Posterior cingulate gyrus (tissue), 11 donors: ENCODE data around the gene KLF11.
"Not testable (repeated sequence)": the region's sequence is repeated elsewhere in the genome, so short reads cannot be mapped to it uniquely, and the experiment has no call there.

ENCODE experiments used
- DNase-seq, 10 donors: peaks; one replicate each; pipeline versions ENCODE4 v3.0.0 to v3.0.0-alpha.2; 2020 to 2021; ENCODE audit warnings: mixed read lengths in 3 of 10
- intact Hi-C: fragments of 100-400 bp; cut with DNase I; formaldehyde crosslinking; loops from one replicate; pipeline ENCODE4 v1.15.1; 2023

The KLF11 gene

DNA sequence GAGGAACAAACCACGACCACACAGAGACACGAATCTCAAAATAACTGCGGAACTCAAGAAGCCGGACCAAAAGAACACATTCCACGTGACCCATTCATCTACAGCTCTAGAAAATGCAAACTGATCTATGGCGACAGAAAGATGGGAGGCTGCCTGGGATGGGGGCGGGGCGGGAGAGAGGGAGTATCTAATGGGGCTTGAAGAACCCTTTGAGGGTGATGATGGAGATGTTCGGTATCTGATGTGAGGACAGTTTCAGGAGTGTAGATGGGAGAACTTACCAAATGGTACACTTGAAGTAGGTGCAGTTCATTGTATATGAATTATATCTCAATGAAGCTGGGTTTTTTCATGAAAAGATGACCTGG is 34.6 kb upstream of the KLF11 start:
- intact Hi-C loops = no loop called here
- peak in 1 of 10 donors; percentile 26 for DNase-seq

DNA sequence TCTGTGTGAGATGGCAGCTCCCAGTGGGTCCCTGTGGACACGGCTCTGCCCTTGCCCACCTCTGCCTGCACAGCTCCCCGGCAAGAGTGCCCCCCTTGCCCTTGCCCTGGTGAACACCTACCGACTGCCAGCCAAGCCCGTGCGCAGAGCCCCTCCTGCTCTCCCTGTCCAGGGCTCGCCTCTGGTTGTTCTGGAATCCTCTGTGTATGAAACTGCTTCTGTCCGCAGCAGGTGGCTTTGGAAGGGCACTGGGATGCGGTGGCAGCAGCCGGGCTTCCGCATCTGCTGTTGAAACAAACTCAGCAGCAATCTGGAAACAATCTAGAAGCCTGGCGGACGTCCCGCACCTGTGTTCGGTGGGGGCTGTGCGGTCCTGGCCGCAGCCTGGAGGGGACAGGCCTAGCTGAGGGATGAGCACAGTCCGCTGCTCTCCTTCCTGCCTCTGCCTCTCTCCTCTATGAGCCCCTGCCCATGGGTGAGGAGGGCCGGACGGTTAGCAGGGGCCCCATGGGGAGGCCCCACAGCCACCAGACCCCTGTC is 34.0 kb upstream of the KLF11 start:
- peak in 3 of 10 donors; percentile 62 to 80 (median 79) for DNase-seq
- intact Hi-C loops = no loop called here

DNA sequence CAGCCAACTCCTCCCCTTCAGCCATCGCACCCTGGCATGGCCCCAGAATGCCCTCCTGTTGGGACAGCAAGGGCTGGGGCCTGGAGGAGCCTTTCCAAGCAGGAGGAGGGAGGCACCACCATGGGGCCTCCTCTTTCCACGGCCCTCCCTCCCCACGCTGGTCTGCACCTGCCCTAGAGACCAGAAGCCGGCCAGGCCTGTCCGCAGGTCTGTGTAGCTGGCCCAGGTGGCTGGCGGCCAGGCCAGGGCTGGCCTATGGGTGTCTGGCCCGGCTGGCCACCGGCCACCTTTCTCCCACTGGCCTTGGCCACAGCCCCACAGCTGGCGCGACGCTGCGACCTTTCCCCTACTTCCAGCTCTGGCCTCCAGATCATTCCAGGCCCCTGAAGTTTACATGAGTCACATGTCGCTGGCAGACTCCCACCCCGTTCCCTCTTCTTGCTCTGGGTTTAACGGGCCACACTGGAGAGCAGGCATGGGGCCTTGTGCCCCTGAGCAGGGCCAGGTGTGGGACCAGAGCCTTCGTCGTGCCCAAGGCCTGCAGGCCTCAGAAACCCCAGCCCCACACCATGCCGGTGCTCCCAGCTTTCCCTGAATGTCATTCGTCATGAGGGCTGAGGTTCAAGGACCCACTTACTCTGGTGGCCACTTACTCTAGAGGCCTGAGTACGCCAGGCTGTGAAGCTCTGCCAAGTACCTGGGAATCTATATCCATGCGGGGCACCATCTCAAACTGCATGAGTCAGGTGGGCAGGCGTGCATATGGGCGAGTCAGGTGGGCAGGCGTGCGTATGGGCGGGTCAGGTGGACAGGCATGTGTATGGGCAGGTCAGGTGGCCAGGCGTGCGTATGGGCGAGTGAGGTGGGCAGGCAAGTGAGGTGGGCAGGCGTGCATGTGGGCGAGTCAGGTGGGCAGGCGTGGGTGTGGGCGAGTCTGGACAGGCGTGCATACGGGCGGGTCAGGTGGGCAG is 33.3 kb upstream of the KLF11 start:
- intact Hi-C loops = no loop called here

DNA sequence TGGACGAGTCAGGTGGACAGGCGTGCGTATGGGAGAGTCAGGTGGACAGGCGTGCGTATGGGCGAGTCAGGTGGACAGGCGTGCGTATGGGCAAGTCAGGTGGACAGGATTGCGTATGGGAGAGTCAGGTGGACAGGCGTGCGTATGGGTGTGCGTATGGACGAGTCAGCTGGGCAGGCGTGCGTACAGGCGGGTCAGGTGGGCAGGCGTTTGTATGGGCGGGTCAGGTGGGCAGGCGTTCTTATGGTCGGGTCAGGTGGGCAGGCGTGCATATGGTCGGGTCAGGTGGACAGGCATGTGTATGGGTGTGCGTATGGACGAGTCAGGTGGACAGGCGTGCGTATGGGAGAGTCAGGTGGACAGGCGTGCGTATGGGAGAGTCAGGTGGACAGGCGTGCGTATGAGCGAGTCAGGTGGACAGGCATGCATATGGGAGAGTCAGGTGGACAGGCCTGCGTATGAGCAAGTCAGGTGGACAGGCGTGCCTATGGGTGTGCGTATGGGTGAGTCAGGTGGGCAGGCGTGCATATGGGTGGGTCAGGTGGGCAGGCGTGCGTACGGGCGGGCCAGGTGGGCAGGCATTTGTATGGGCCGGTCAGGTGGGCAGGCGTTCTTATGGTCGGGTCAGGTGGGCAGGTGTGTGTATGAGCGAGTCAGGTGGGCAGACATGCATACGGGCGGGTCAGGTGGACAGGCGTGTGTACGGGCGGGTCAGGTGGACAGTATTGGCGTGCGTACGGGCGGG is 32.3 kb upstream of the KLF11 start:
- peak in 2 of 10 donors; percentile 84 to 85 for DNase-seq
- intact Hi-C loops = not testable (repeated sequence)

More for the DNA sequence above, 33.3 kb upstream of the KLF11 start:
- DNase-seq = peak in 5 of 10 donors; percentile 5 to 84 (median 80)

DNA sequence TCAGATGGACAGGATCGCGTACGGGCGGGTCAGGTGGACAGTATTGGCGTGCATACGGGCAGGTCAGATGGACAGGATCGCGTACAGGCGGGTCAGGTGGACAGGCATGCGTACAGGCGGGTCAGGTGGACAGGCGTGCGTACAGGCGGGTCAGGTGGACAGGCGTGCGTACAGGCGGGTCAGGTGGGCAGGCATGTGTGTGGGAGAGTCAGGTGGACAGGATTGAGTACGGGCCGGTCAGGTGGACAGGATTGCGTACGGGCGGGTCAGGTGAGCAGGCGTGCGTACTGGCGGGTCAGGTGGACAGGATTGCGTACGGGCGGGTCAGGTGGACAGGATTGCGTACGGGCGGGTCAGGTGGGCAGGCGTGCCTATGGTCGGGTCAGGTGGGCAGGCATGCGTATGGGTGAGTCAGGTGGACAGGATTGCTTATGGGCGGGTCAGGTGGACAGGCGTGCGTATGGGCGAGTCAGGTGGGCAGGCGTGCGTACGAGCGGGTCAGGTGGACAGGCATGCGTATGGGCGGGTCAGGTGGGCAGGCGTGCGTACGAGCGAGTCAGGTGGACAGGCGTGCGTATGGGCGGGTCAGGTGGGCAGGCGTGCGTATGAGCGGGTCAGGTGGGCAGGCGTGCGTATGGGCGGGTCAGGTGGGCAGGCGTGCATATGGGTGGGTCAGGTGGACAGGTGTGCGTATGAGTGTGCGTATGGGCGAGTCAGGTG is 31.6 kb upstream of the KLF11 start:
- intact Hi-C loops = not testable (repeated sequence)
- DNase-seq = peak in 3 of 10 donors; percentile 61 to 85 (median 85)

DNA sequence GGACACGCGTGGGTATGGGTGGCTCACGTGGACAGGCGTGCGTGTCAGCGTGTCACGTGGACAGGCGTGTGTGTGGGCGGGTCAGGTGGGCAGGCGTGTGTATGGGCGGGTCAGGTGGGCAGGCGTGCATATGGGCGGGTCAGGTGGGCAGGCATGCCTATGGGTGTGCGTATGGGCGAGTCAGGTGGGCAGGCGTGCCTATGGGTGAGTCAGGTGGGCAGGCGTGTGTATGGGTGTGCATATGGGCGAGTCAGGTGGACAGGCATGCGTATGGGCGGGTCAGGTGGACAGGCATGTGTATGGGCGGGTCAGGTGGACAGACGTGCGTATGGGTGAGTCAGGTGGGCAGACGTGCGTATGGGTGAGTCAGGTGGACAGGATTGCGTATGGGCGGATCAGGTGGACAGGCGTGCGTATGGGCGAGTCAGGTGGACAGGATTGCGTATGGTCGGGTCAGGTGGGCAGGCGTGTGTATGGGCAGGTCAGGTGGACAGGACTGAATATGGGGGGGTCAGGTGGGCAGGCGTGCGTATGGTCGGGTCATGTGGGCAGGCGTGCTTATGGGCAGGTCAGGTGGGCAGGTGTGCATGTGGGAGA is 30.9 kb upstream of the KLF11 start:
- DNase-seq = peak in 2 of 10 donors; percentile 64 to 70
- intact Hi-C loops = not testable (repeated sequence)

DNA sequence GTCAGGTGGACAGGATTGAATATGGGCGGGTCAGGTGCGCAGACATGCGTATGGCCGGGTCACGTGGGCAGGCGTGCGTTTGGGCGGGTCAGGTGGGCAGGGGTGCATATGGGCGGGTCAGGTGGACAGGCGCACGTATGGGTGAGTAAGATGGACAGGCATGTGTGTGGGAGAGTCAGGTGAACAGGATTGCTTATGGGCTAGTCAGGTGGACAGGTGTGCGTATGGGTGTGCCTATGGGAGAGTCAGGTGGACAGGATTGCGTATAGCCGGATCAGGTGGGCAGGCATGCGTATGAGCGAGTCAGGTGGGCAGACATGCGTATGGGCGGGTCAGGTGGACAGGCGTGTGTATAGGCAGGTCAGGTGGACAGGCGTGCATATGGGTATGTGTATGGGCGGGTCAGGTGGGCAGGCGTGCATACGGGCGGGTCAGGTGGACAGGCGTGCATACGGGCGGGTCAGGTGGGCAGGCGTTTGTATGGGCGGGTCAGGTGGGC is 30.3 kb upstream of the KLF11 start:
- DNase-seq = peak in 2 of 10 donors; percentile 79 to 83
- intact Hi-C loops = no loop called here

DNA sequence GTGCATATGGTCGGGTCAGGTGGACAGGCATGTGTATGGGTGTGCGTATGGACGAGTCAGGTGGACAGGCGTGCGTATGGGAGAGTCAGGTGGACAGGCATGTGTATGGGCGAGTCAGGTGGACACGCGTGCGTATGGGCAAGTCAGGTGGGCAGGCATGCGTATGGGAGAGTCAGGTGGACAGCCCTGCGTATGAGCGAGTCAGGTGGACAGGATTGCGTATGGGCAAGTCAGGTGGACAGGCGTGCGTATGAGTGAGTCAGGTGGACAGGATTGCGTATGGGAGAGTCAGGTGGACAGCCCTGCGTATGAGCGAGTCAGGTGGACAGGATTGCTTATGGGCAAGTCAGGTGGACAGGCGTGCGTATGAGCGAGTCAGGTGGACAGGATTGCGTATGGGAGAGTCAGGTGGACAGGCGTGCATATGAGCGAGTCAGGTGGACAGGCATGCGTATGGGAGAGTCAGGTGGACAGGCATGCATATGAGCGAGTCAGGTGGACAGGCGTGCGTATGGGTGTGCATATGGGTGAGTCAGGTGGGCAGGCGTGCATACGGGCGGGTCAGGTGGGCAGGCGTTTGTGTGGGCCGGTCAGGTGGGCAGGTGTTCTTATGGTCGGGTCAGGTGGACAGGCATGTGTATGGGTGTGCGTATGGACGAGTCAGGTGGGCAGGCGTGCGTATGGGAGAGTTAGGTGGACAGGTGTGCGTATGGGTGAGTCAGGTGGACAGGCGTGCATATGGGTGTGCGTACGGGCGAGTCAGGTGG is 29.5 kb upstream of the KLF11 start:
- intact Hi-C loops = not testable (repeated sequence)

DNA sequence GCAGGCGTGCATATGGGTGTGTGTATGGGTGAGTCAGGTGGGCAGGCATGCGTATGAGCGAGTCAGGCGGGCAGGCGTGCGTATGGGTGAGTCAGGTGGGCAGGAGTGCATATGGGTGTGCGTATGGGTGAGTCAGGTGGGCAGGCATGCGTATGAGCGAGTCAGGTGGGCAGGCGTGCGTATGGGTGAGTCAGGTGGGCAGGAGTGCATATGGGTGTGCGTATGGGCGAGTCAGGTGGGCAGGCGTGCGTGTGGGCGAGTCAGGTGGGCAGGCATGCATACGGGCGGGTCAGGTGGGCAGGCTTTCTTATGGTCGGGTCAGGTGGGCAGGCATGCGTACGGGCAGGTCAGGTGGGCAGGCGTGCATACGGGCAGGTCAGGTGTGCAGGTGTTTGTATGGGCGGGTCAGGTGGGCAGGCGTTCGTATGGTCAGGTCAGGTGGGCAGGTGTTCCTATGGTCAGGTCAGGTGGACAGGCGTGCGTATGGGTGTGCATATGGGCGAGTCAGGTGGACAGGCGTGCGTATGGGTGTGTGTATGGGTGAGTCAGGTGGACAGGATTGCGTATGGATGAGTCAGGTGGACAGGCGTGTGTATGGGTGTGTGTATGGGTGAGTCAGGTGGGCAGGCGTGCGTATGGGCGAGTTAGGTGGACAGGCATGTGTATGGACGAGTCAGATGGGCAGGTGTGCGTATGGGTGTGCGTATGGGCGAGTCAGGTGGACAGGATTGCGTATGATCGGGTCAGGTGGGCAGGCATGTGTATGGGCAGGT is 28.7 kb upstream of the KLF11 start:
- peak in 2 of 10 donors; percentile 71 to 79 for DNase-seq
- intact Hi-C loops = no loop called here

More for the DNA sequence above, 29.5 kb upstream of the KLF11 start:
- peak in 2 of 10 donors; percentile 65 to 71 for DNase-seq

DNA sequence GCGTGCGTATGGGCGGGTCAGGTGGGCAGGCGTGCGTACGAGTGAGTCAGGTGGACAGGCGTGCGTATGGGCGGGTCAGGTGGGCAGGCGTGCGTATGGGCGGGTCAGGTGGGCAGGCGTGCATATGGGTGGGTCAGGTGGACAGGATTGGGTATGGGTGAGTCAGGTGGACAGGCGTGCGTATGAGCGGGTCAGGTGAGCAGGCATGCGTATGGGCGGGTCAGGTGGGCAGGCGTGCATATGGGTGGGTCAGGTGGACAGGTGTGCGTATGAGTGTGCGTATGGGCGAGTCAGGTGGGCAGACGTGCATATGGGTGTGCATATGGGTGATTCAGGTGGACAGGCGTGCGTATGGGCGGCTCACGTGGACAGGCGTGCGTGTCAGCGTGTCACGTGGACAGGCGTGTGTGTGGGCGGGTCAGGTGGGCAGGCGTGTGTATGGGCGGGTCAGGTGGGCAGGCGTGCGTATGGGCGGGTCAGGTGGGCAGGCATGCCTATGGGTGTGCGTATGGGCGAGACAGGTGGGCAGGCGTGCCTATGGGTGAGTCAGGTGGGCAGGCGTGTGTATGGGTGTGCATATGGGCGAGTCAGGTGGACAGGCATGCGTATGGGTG is 27.9 kb upstream of the KLF11 start:
- intact Hi-C loops = not testable (repeated sequence)
- peak in 2 of 10 donors; percentile 67 to 82 for DNase-seq

DNA sequence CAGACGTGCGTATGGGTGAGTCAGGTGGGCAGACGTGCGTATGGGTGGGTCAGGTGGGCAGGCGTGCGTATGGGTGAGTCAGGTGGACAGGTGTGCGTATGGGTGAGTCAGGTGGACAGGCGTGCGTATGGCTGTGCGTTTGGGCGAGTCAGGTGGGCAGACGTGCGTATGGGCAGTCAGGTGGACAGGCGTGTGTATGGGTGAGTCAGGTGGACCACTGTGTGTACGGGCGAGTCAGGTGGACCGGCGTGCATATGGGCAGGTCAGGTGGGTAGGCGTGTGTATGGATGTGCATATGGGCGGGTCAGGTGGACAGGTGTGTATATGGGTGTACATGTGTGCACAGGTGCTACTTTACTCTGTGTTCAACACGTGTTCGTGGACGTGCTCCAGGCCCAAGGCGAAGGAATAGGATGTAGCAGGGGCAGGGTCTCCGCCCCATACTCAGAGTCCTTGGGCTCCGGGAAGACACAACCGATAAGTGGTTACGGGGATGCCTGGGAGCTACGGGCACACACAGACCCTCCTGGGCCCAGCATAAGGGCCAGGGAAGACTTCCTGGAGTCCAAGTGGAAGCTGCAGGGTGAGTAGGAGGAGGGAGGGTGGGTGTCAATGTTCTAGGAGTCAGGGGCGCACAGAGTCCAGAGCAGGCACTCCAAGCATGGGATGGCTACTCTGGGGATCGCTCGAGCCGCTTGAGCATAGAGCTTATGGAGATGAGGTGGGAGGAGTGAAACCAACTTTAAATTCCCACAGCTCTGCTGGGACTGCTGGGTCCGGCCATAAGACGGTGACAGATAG is 27.1 kb upstream of the KLF11 start:
- intact Hi-C loops = no loop called here

DNA sequence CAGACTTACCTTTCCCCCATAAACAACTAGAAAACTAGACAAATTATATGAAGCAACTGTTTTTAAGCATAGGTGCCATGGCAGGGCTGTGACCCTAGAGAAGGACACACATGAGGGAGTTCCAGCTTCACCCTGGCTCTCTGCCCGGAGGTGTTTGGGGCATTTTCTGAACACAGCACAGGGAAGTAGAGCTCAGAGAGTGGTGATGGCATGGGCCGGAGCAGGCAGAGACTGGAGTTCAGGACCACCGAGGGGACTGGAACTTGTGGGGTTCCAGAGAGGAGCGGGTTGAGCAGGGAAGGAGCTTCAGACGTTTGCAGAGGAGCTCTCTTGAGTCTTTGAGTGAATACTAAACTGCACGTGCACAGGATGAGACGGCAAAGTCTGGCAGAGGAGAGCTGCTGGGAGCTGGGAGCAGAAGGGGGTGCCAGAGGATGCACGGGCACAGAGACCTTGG is 26.5 kb upstream of the KLF11 start:
- intact Hi-C loops = no loop called here

More for the DNA sequence above, 27.1 kb upstream of the KLF11 start:
- DNase-seq = peak in 3 of 10 donors; percentile 19 to 76 (median 58)

DNA sequence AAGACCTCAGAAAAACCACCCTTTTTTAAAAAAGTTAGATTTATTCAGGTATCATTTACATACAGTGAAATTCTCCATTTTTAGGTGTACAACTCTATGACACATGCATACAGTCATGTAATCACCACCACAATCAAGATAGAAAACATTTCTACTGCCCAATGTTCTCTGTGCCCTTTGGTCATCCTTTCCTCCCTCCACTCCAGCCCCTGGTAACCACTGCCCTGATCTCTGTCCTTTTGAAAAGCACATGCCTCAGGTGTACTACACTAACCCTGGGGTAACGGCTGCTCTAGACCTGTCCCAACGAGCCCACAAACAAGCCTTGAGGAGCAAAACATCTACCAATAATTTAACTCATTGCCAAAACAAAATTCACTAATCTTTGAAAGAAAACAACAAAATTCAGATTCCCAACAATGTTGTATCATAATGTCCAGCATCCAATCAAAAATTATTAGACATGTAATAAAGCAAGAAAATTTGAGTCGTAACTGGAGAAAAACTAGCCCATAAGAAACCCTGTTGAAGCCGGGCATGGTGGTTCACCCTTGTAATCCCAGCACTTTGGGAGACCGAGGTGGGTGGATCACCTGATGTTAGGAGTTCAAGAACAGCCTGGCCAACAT is 25.9 kb upstream of the KLF11 start:
- peak in 1 of 10 donors; percentile 3 for DNase-seq
- intact Hi-C loops = no loop called here

More for the DNA sequence above, 26.5 kb upstream of the KLF11 start:
- peak in 3 of 10 donors; percentile 14 to 43 (median 35) for DNase-seq

DNA sequence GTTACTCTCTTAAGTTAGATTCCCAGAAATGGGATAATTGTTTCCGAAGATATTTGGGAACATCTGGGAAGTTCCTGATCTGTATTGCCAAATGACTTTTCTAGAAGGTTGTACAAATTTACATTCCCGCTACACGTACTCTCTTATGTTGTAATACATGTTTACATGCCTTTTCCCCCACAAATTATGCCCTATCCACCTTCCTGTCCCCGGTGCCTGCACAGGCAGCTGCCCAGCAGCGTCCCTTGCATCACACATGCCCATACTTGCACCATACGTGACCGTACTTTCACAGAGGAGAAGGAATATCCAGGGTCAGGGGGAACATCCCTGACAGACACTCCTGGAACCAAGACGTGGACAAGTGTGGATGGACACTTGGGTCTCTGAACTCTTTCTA is 24.2 kb upstream of the KLF11 start:
- intact Hi-C loops = no loop called here
- peak in 1 of 10 donors; percentile 63 for DNase-seq

DNA sequence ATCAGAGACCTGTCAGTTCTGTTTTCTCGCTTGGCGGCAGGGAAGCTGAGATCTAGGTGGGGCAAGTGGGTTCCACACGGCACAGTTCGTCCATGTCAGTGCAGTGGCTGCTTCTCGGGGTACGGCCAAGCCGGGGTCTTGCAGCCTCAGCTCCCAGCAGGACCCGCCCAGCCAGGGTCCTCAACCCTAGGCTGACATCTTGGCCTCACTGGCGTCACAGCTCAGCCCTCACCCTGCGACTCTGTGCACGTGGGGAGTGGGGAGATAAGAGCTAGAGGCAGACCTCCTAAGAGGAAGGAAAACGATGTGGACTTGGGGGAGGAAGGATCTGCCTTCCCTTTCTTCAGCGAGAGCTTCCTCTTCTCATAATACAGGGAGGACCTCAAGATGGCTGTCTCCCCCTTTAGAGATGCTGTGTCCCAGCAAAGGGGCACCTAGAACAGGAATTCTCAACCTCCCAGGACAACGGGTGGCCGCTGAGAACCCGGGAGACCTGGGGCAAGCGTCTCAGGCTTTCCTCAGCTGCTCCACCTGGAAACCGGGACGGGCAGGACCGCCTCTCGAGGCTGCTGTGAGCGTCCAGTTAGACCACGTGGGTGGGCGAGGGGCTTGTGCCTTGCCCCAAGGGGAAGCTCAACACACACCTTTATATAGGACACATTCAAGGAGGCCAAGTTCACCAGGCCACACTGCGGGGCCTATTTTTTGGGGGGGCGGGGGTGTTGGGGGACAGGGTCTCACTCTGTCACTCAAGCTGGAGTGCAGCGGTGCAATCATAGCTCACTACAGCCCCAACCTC is 23.5 kb upstream of the KLF11 start:
- peak in 4 of 10 donors; percentile 18 to 69 (median 64) for DNase-seq

More for the DNA sequence above, 23.5 kb upstream of the KLF11 start:
- intact Hi-C loops = no loop called here
